Measurements from ENCODE around the gene POLR2C.

- TF ChIP-seq EP300 (IDR thresholded peaks at IDR 0.05) (no peak), CTCF (IDR thresholded peaks at IDR 0.05) (no peak), POLR2A (IDR thresholded peaks at IDR 0.05) (no peak)
Measured at GRCh38 chr16:57477531-57478202, 15.2 kb downstream of the POLR2C start.
